GM06990 (cell line): ENCODE data around the gene PHACTR1.
A peak's percentile ranks its signal among the peaks of the same experiment; 100 is the strongest.

Experiments used
- DNase-seq: peaks from one replicate; pipeline ENCODE4 v3.0.0-alpha.2; 2011; ENCODE audit not compliant: insufficient read length; ENCODE audit errors: extremely low read depth
- H3K27me3 ChIP-seq: replicated peaks from 2 replicates; pipeline ENCODE4 v1.6.0; 2011; ENCODE audit warnings: low read length; ENCODE audit not compliant: control insufficient read depth, insufficient read depth
- H3K36me3 ChIP-seq: 2 replicates; pipeline ENCODE4 v1.5.1; 2011; ENCODE audit warnings: low read length; ENCODE audit not compliant: control insufficient read depth, insufficient read depth
- H3K4me3 ChIP-seq: replicated peaks from 2 replicates; pipeline ENCODE4 v1.5.1; 2011; ENCODE audit warnings: low read depth, mild to moderate bottlenecking, control low read depth, low read length
- CTCF ChIP-seq: IDR thresholded peaks from 2 replicates; pipeline ENCODE4 v1.5.1; 2011; ENCODE audit warnings: low read length, control low read depth, mild to moderate bottlenecking, inconsistent platforms; ENCODE audit not compliant: insufficient read depth, poor library complexity, severe bottlenecking

The PHACTR1 gene

GRCh38 chr6:13300643-13301590, 584.4 kb downstream of the PHACTR1 start:
- no peaks in the 10 kb centered on the region for H3K27me3 ChIP-seq
- no peak for TF ChIP-seq CTCF
- no peak for DNase-seq
- H3K4me3 ChIP-seq, result no peak overlapping the region
- peaks cover 14% of the 10 kb centered on the region for H3K36me3 ChIP-seq

- peaks cover 13% of the 10 kb centered on the region for H3K36me3 ChIP-seq
- DNase-seq, result no peak
- H3K4me3 ChIP-seq, result no peak overlapping the region
- TF ChIP-seq CTCF, result no peak
- no peaks in the 10 kb centered on the region for H3K27me3 ChIP-seq
Observed at GRCh38 chr6:13302291-13302690, 585.7 kb downstream of the PHACTR1 start.

- peak; percentile 72 for DNase-seq
- Histone ChIP-seq H3K4me3 (peak overlapping the region; percentile 27), H3K36me3 (peaks cover 13% of the 10 kb centered on the region), H3K27me3 (no peaks in the 10 kb centered on the region)
- no peak for TF ChIP-seq CTCF
Observed at GRCh38 chr6:13302751-13303667, 586.4 kb downstream of the PHACTR1 start.

GRCh38 chr6:13303668-13304017, 587.1 kb downstream of the PHACTR1 start:
- Histone ChIP-seq H3K36me3 (peaks cover 15% of the 10 kb centered on the region), H3K4me3 (peak overlapping the region; percentile 27), H3K27me3 (no peaks in the 10 kb centered on the region)
- DNase-seq, result peak; percentile 50
- TF ChIP-seq CTCF, result no peak

- TF ChIP-seq CTCF, result no peak
- Histone ChIP-seq H3K4me3 (peak overlapping the region; percentile 28; the same call in 1 of the 2 replicates), H3K36me3 (peaks cover 17% of the 10 kb centered on the region), H3K27me3 (no peaks in the 10 kb centered on the region)
- DNase-seq, result no peak
Observed at GRCh38 chr6:13304101-13304500, 587.5 kb downstream of the PHACTR1 start.
